ENCODE data around the gene OLFM1. TPM values are rescaled to one million over a fixed set of nuclear protein-coding genes. Genes with fewer than 3 reads are reported as not detected.

Gene OLFM1
- total and polyA plus RNA-seq, 4 experiments from 2014 or later, result not detected

DNA sequence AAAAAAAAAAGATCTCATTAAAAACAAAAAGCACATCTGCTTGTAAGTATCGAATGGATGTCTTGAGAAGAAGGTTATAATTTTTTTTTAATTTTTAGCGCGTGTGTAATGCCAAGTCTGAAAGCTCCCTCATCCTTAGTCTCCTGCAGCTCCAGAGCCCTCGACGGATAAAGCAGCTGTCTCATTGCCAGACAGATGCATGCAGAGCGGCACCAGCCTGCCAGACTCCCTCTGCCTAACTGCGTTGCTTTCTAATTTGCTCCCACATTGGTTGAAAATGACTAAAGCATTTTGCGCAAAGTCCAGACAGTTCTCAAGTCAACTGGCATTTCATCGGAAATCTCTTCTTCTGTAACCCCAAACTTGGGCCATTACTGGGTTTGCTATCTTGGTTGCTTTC lies 29.4 kb downstream of the OLFM1 start:
- ChIA-PET POLR2A (ENCODE audit: partially characterized antibody) (no interaction called here), CTCF (ENCODE audit: partially characterized antibody) (no interaction called here)
- no peaks in the 10 kb centered on the region for H3K9me3 ChIP-seq (ENCODE audit: control insufficient read depth in 1 of 2, low read length in 2 of 2)
- H3K36me3 Mint-ChIP-seq, result no peaks in the 10 kb centered on the region
- no peak overlapping the region for H3K27ac Mint-ChIP-seq
- peaks cover 0 to 2% (median 0%) of the 10 kb centered on the region in 8 donors for H3K9me3 Mint-ChIP-seq
- DNase-seq, result no peak
- no peaks in the 10 kb centered on the region for H3K36me3 ChIP-seq (ENCODE audit: insufficient read depth, low read length)
- no peak overlapping the region for H3K4me3 ChIP-seq (ENCODE audit: low read length in 2 of 2)
- intact Hi-C loops (cut with micrococcal nuclease), result no loop called here
- H3K4me1 ChIP-seq (ENCODE audit: insufficient read depth, low read length), result no peaks in the 10 kb centered on the region
- no peaks in the 10 kb centered on the region for H3K27me3 ChIP-seq (ENCODE audit: insufficient read depth, low read length)
- H3K4me3 Mint-ChIP-seq, result no peak overlapping the region
- no peaks in the 10 kb centered on the region for H3K4me1 Mint-ChIP-seq
- H3K27me3 Mint-ChIP-seq, result peaks cover 0 to 1% of the 10 kb centered on the region in 2 donors
- no peak overlapping the region for H3K27ac ChIP-seq (ENCODE audit: low read depth, low read length)

DNA sequence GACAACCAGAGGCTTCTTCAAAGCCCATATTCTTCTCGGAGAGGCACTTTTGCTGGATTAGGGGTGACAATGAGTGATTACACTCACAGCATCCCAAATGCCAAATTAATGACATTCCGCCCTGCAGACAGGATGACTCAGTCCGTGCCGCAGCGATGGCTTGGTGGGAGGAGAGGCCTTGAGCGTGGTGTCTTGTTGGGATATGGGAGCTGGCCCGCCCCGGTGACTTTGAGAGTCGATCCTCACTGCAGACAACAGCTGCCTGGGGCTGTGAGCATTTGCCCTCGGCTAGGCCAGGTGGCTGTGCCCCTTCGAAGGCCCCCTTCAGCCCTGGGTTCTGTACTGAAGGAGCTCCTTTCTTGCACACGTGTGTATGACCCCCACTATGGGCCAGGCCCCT lies 29.8 kb downstream of the OLFM1 start:
- CTCF ChIA-PET (ENCODE audit: partially characterized antibody), result no interaction called here
- no peak overlapping the region for H3K4me3 Mint-ChIP-seq
- H3K9me3 ChIP-seq (ENCODE audit: control insufficient read depth in 1 of 2, low read length in 2 of 2), result no peaks in the 10 kb centered on the region
- no peak overlapping the region for H3K27ac Mint-ChIP-seq
- no peaks in the 10 kb centered on the region for H3K36me3 Mint-ChIP-seq
- no peaks in the 10 kb centered on the region for H3K27me3 ChIP-seq (ENCODE audit: insufficient read depth, low read length)
- H3K9me3 Mint-ChIP-seq, result peaks cover 0 to 2% (median 0%) of the 10 kb centered on the region in 8 donors
- H3K27me3 Mint-ChIP-seq, result no peaks in the 10 kb centered on the region
- H3K36me3 ChIP-seq (ENCODE audit: insufficient read depth, low read length), result no peaks in the 10 kb centered on the region
- no peak overlapping the region for H3K4me3 ChIP-seq (ENCODE audit: low read length in 2 of 2)
- DNase-seq, result no peak
- intact Hi-C loops (cut with micrococcal nuclease), result no loop called here
- no peaks in the 10 kb centered on the region for H3K4me1 ChIP-seq (ENCODE audit: insufficient read depth, low read length)
- H3K4me1 Mint-ChIP-seq, result no peaks in the 10 kb centered on the region
- POLR2A ChIA-PET (ENCODE audit: partially characterized antibody), result no interaction called here
- H3K27ac ChIP-seq (ENCODE audit: low read depth, low read length), result no peak overlapping the region

DNA sequence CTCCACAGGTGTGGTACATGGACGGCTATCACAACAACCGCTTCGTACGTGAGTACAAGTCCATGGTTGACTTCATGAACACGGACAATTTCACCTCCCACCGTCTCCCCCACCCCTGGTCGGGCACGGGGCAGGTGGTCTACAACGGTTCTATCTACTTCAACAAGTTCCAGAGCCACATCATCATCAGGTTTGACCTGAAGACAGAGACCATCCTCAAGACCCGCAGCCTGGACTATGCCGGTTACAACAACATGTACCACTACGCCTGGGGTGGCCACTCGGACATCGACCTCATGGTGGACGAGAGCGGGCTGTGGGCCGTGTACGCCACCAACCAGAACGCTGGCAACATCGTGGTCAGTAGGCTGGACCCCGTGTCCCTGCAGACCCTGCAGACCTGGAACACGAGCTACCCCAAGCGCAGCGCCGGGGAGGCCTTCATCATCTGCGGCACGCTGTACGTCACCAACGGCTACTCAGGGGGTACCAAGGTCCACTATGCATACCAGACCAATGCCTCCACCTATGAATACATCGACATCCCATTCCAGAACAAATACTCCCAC lies 32.1 kb downstream of the OLFM1 start:
- ChIA-PET POLR2A (ENCODE audit: partially characterized antibody) (no interaction called here), CTCF (ENCODE audit: partially characterized antibody) (no interaction called here)
- H3K9me3 Mint-ChIP-seq, result peaks cover 0 to 2% (median 0%) of the 10 kb centered on the region in 8 donors
- H3K4me3 Mint-ChIP-seq, result no peak overlapping the region
- no peaks in the 10 kb centered on the region for H3K4me1 Mint-ChIP-seq
- H3K27ac ChIP-seq (ENCODE audit: low read depth, low read length), result no peak overlapping the region
- H3K27me3 Mint-ChIP-seq, result peaks cover 3 to 4% of the 10 kb centered on the region in 2 donors
- H3K36me3 Mint-ChIP-seq, result no peaks in the 10 kb centered on the region
- intact Hi-C loops (cut with micrococcal nuclease), result no loop called here
- DNase-seq, result no peak
- H3K4me1 ChIP-seq (ENCODE audit: insufficient read depth, low read length), result no peaks in the 10 kb centered on the region
- no peak overlapping the region for H3K4me3 ChIP-seq (ENCODE audit: low read length in 2 of 2)
- H3K36me3 ChIP-seq (ENCODE audit: insufficient read depth, low read length), result no peaks in the 10 kb centered on the region
- H3K27me3 ChIP-seq (ENCODE audit: insufficient read depth, low read length), result no peaks in the 10 kb centered on the region
- no peaks in the 10 kb centered on the region for H3K9me3 ChIP-seq (ENCODE audit: control insufficient read depth in 1 of 2, low read length in 2 of 2)
- no peak overlapping the region for H3K27ac Mint-ChIP-seq

DNA sequence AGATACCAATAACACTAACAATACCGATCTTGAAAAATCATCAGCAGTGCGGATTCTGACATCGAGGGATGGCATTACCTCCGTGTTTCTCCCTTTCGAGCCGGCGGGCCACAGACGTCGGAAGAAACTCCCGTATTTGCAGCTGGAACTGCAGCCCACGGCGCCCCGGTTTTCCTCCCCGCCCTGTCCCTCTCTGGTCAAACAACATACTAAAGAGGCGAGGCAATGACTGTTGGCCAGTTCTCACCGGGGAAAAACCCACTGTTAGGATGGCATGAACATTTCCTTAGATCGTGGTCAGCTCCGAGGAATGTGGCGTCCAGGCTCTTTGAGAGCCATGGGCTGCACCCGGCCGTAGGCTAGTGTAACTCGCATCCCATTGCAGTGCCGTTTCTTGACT lies 32.8 kb downstream of the OLFM1 start:
- H3K9me3 ChIP-seq (ENCODE audit: control insufficient read depth in 1 of 2, low read length in 2 of 2), result no peaks in the 10 kb centered on the region
- H3K36me3 Mint-ChIP-seq, result no peaks in the 10 kb centered on the region
- H3K36me3 ChIP-seq (ENCODE audit: insufficient read depth, low read length), result no peaks in the 10 kb centered on the region
- no peak for DNase-seq
- no peaks in the 10 kb centered on the region for H3K4me1 ChIP-seq (ENCODE audit: insufficient read depth, low read length)
- H3K27ac ChIP-seq (ENCODE audit: low read depth, low read length), result no peak overlapping the region
- H3K9me3 Mint-ChIP-seq, result peaks cover 0 to 2% (median 0%) of the 10 kb centered on the region in 8 donors
- POLR2A ChIA-PET (ENCODE audit: partially characterized antibody), result no interaction called here
- H3K4me1 Mint-ChIP-seq, result peaks cover 0 to 1% (median 0%) of the 10 kb centered on the region in 4 donors
- H3K4me3 Mint-ChIP-seq, result no peak overlapping the region
- H3K4me3 ChIP-seq (ENCODE audit: low read length in 2 of 2), result no peak overlapping the region
- CTCF ChIA-PET (ENCODE audit: partially characterized antibody), result no interaction called here
- intact Hi-C loops (cut with micrococcal nuclease), result no loop called here
- no peak overlapping the region for H3K27ac Mint-ChIP-seq
- H3K27me3 Mint-ChIP-seq, result peaks cover 3 to 4% of the 10 kb centered on the region in 2 donors
- no peaks in the 10 kb centered on the region for H3K27me3 ChIP-seq (ENCODE audit: insufficient read depth, low read length)

DNA sequence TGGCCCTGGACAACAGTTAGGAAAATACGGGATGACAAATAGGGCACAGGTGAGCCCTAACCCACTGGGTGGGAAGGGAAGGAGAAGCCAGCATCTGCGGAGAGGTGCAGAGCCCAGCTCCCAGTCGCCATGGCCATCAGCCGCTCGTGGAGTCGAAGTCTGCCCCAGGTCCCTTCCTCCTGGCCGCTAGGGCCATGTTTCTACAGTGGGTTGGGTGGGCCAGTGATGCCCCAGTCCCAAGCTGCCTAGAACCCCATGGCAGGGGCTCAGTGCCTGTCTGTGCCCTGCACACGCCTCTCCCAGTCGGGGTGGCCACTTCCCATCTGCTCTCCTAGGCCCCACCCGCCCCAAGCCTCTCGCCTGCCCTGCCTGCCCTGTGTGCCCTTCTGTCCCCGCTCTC lies 34.8 kb downstream of the OLFM1 start:
- Histone ChIP-seq H3K27me3 (ENCODE audit: insufficient read depth, low read length) (no peaks in the 10 kb centered on the region), H3K9me3 (ENCODE audit: control insufficient read depth in 1 of 2, low read length in 2 of 2) (no peaks in the 10 kb centered on the region), H3K4me3 (ENCODE audit: low read length in 2 of 2) (no peak overlapping the region), H3K27ac (ENCODE audit: low read depth, low read length) (no peak overlapping the region), H3K36me3 (ENCODE audit: insufficient read depth, low read length) (no peaks in the 10 kb centered on the region), H3K4me1 (ENCODE audit: insufficient read depth, low read length) (no peaks in the 10 kb centered on the region)
- H3K4me3 Mint-ChIP-seq, result no peak overlapping the region
- intact Hi-C loops (cut with micrococcal nuclease), result no loop called here
- H3K27ac Mint-ChIP-seq, result no peak overlapping the region
- H3K36me3 Mint-ChIP-seq, result no peaks in the 10 kb centered on the region
- DNase-seq, result no peak
- peaks cover 0 to 1% (median 0%) of the 10 kb centered on the region in 4 donors for H3K4me1 Mint-ChIP-seq
- H3K9me3 Mint-ChIP-seq, result peaks cover 0 to 2% (median 0%) of the 10 kb centered on the region in 8 donors
- H3K27me3 Mint-ChIP-seq, result peaks cover 3 to 4% of the 10 kb centered on the region in 2 donors
- ChIA-PET CTCF (ENCODE audit: partially characterized antibody) (no interaction called here), POLR2A (ENCODE audit: partially characterized antibody) (no interaction called here)

DNA sequence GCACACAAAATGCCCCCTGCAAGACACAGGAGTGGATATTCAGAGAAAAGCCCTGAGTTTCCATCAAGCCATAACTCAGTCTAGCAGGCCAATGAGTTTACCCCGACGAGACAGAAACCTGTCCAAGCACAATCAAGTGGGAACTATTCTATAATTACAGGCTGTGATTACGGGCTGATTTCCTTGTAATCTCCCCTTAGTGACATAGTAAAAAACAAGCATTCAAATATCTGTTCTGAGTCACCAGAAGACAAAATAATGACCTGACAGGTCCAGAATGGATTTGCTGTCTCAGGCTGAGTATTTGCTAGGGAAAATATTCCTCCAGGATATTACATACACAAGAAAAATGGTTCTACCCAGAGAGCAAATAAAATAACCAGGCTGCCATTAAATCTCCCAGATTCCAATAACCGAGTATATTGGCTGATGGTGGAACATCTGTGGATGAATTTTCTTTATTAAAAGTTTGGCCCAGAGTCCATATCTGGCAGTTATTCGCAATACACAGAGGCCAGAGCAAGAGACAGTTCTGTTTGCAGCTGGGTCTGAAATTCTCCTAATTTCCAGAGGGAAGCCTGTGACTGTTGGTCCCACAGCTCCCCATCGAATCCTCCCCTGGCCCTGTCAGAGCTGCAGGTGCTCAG lies 35.8 kb downstream of the OLFM1 start:
- Mint-ChIP-seq H3K4me3 (no peak overlapping the region), H3K27me3 (peaks cover 3 to 4% of the 10 kb centered on the region in 2 donors), H3K9me3 (peaks cover 0 to 4% (median 0%) of the 10 kb centered on the region in 8 donors), H3K27ac (no peak overlapping the region), H3K36me3 (no peaks in the 10 kb centered on the region), H3K4me1 (peaks cover 0 to 1% (median 0%) of the 10 kb centered on the region in 4 donors)
- Histone ChIP-seq H3K36me3 (ENCODE audit: insufficient read depth, low read length) (no peaks in the 10 kb centered on the region), H3K27ac (ENCODE audit: low read depth, low read length) (no peak overlapping the region), H3K9me3 (ENCODE audit: control insufficient read depth in 1 of 2, low read length in 2 of 2) (no peaks in the 10 kb centered on the region), H3K4me1 (ENCODE audit: insufficient read depth, low read length) (no peaks in the 10 kb centered on the region), H3K4me3 (ENCODE audit: low read length in 2 of 2) (no peak overlapping the region), H3K27me3 (ENCODE audit: insufficient read depth, low read length) (no peaks in the 10 kb centered on the region)
- POLR2A ChIA-PET (ENCODE audit: partially characterized antibody), result no interaction called here
- CTCF ChIA-PET (ENCODE audit: partially characterized antibody), result no interaction called here
- intact Hi-C loops (cut with micrococcal nuclease), result no loop called here
- DNase-seq, result no peak

DNA sequence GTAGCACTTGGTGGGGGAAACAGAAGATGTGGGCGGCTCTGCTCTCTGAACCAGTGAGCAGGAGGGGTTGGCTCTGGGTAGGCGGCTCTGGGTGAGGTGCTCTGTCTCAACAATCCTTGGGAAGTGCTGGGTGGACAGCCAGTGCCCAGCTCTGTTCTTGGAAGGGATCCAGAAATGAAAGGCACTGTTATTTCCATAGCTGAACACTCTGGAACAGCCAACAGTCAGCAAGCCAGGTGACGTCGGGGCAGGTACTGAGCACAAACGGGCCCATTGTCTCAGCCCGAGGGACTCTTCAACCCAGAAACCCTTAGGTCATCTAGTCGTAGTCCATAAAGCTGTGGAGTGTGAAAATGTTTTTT lies 36.3 kb downstream of the OLFM1 start:
- no peak for DNase-seq
- ChIA-PET POLR2A (ENCODE audit: partially characterized antibody) (no interaction called here), CTCF (ENCODE audit: partially characterized antibody) (no interaction called here)
- intact Hi-C loops (cut with micrococcal nuclease), result no loop called here
- Histone ChIP-seq H3K27ac (ENCODE audit: low read depth, low read length) (no peak overlapping the region), H3K36me3 (ENCODE audit: insufficient read depth, low read length) (no peaks in the 10 kb centered on the region), H3K4me3 (ENCODE audit: low read length in 2 of 2) (no peak overlapping the region), H3K27me3 (ENCODE audit: insufficient read depth, low read length) (no peaks in the 10 kb centered on the region), H3K9me3 (ENCODE audit: control insufficient read depth in 1 of 2, low read length in 2 of 2) (no peaks in the 10 kb centered on the region), H3K4me1 (ENCODE audit: insufficient read depth, low read length) (no peaks in the 10 kb centered on the region)
- Mint-ChIP-seq H3K4me1 (peaks cover 0 to 1% (median 0%) of the 10 kb centered on the region in 4 donors), H3K4me3 (no peak overlapping the region), H3K27ac (no peak overlapping the region), H3K36me3 (no peaks in the 10 kb centered on the region), H3K27me3 (peaks cover 3 to 4% of the 10 kb centered on the region in 2 donors), H3K9me3 (peaks cover 0 to 4% (median 0%) of the 10 kb centered on the region in 8 donors)

Data from CD4-positive, alpha-beta memory T cell (primary cell).